Measurements from ENCODE around the gene DYRK1B.

DNA sequence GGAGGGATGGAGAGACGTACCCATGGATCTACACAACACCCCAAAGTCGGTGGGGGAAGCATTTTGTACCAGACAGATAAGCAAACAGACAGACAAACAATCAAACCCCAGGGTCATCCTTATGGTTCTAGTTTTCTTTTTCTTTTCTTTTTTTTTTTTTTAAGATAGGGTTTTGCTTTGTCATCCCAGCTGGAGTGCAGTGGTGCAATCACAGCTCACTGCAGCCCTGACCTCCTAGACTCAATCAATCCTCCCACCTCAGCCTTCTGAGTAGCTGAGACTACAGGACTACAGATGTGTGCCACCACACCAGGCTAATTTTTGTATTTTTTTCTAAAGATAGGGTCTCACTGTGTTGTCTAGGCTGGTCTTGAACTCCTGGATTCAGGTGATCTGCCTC, 30.2 kb upstream of the DYRK1B start:
- TF ChIP-seq, protein P1, sequence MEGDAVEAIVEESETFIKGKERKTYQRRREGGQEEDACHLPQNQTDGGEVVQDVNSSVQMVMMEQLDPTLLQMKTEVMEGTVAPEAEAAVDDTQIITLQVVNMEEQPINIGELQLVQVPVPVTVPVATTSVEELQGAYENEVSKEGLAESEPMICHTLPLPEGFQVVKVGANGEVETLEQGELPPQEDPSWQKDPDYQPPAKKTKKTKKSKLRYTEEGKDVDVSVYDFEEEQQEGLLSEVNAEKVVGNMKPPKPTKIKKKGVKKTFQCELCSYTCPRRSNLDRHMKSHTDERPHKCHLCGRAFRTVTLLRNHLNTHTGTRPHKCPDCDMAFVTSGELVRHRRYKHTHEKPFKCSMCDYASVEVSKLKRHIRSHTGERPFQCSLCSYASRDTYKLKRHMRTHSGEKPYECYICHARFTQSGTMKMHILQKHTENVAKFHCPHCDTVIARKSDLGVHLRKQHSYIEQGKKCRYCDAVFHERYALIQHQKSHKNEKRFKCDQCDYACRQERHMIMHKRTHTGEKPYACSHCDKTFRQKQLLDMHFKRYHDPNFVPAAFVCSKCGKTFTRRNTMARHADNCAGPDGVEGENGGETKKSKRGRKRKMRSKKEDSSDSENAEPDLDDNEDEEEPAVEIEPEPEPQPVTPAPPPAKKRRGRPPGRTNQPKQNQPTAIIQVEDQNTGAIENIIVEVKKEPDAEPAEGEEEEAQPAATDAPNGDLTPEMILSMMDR (IDR thresholded peaks at IDR 0.05) = no peak
- no peak for TF ChIP-seq POLR2A (IDR thresholded peaks at IDR 0.05)
